HL-60 (cell line): ENCODE data around the gene ARHGAP26.

ENCODE experiments used
- DNase-seq, 2 experiments: peaks; one replicate each; pipeline ENCODE4 v3.0.0-alpha.2; 2010 to 2020; ENCODE audit warnings: low read depth in 1 of 2, low spot score in 1 of 2
- H3K27ac ChIP-seq: fragments of 250-450 bp; sonication (Bioruptor Pico); replicated peaks from 2 replicates; pipeline ENCODE4 v1.5.1; 2020; ENCODE audit warnings: mild to moderate bottlenecking, moderate library complexity
- H3K27me3 ChIP-seq: fragments of 250-450 bp; sonication (Bioruptor Pico); 2 replicates; pipeline ENCODE4 v1.5.1; 2021; ENCODE audit warnings: mild to moderate bottlenecking, moderate library complexity; ENCODE audit not compliant: insufficient read depth, poor library complexity, severe bottlenecking
- H3K4me3 ChIP-seq: replicated peaks from 2 replicates; pipeline ENCODE4 v1.5.1; 2011; ENCODE audit warnings: mild to moderate bottlenecking, control low read depth, low read length; ENCODE audit not compliant: insufficient read depth
- CTCF ChIP-seq: IDR thresholded peaks from one replicate; pipeline ENCODE4 v1.5.1; 2011; ENCODE audit warnings: low read length, control low read depth, inconsistent platforms; ENCODE audit not compliant: insufficient read depth
- GABPA ChIP-seq: IDR thresholded peaks from 2 replicates; pipeline ENCODE4 v1.6.1; 2012; ENCODE audit warnings: low read depth
- POLR2AphosphoS5 ChIP-seq: IDR thresholded peaks from 2 replicates; pipeline ENCODE4 v1.6.1; 2012; ENCODE audit warnings: low read depth
- REST ChIP-seq: IDR thresholded peaks from 2 replicates; pipeline ENCODE4 v1.6.1; 2012; ENCODE audit warnings: low read depth; ENCODE audit not compliant: insufficient replicate concordance
- SPI1 ChIP-seq: IDR thresholded peaks from 2 replicates; pipeline ENCODE4 v1.6.1; 2012; ENCODE audit warnings: low read depth, mild to moderate bottlenecking, borderline replicate concordance

ARHGAP26 gene

GRCh38 chr5:143179126-143179740, 409.1 kb downstream of the ARHGAP26 start:
- no peak for TF ChIP-seq POLR2AphosphoS5
- no peak for TF ChIP-seq SPI1
- TF ChIP-seq REST = no peak
- no peak for TF ChIP-seq CTCF
- TF ChIP-seq GABPA = no peak

GRCh38 chr5:143180751-143181150, 410.6 kb downstream of the ARHGAP26 start:
- TF ChIP-seq POLR2AphosphoS5 = no peak
- TF ChIP-seq GABPA = no peak
- no peak for TF ChIP-seq REST
- TF ChIP-seq CTCF = no peak
- TF ChIP-seq SPI1 = no peak
- no peaks in the 10 kb centered on the region for H3K27me3 ChIP-seq
- no peak overlapping the region for H3K4me3 ChIP-seq
- DNase-seq = no peak
- H3K27ac ChIP-seq = no peak overlapping the region

More at GRCh38 chr5:143179126-143179740, 409.1 kb downstream of the ARHGAP26 start:
- no peak overlapping the region for H3K27ac ChIP-seq
- H3K4me3 ChIP-seq = no peak overlapping the region
- H3K27me3 ChIP-seq = no peaks in the 10 kb centered on the region
- no peak for DNase-seq

DNA sequence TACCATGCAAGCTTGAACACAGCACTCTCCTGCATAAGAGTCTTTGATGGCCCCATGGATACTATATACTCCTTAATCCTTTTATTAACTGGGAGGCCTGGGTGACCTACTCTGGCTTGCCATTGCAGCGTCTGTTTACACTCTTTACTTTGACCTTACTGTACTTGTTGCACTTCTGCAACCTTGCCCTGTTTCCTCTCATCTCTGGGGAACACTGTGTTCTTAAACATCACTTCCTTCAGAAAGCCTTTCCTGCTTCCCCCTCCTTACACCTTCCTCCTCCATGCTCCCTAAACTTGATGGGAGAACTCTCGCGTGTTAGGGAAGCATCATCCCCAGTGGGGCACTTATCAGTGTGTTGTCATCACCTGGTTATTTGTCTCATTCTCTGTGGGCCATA, 411.0 kb downstream of the ARHGAP26 start:
- Histone ChIP-seq H3K27me3 (no peaks in the 10 kb centered on the region), H3K4me3 (no peak overlapping the region), H3K27ac (no peak overlapping the region)
- DNase-seq = no peak
- no peak for TF ChIP-seq SPI1
- no peak for TF ChIP-seq REST
- no peak for TF ChIP-seq POLR2AphosphoS5
- no peak for TF ChIP-seq CTCF
- TF ChIP-seq GABPA = no peak
